GM19043 (cell line): ENCODE measurements around the gene DIAPH2.

ENCODE experiments used
- ATAC-seq: cut with Tn5 transposase; IDR thresholded peaks from one replicate; pipeline ENCODE4 v1.9.1; 2021; ENCODE audit warnings: low read depth; ENCODE audit not compliant: unreplicated experiment

Gene DIAPH2

DNA sequence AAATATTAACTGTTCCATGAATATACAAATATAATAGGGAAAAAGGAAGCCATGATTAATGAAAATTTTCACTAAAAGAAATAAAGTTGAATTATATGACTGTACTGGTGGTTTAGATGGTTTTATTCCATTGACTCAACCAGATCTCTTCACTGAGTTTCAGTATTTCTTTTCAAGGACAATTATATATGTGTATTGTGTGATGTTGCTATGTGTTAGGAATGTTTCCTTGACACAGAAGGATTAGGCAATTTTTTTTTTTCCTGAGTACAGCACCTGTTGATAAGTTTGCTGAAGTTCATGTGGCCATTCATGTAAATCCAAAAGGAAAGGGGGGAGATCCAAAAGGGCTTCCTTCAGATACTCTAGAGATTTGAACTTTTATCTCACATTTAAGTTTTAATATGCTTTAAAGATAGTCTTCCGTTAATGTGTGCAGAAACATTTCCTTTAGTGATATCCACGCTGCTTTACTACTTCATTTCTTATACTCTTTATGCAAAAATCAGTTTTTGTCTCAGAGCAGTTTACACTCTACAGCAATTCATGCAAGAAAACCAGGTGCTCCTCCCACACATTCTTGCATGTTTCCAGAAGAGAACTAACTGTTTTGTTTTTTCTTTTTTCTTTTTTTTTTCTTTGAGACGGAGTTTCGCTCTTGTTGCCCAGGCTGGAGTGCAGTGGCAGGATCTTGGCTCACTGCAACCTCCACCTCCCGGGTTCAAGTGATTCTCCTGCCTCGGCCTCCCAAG is 448.2 kb downstream of the DIAPH2 start:
- ATAC-seq, result no peak

DNA sequence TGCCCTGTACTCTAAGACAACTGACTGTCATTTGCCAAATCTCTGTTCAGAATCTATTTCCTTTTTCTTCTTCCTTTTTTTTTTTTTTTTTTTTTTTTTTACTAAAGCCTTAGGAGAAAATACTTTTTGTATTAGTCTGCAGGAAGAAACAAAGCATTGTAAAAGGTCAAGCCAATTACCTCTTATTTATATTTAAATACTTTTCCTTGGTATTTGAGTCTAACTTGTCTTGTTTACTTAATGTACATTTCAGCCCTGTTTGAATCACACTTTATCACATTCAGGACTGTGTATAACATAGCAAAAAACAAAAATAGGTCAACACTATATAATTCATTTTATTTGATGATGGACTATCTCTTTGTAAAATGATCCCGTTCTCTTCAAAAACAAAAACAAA is 461.3 kb downstream of the DIAPH2 start:
- ATAC-seq, result no peak

DNA sequence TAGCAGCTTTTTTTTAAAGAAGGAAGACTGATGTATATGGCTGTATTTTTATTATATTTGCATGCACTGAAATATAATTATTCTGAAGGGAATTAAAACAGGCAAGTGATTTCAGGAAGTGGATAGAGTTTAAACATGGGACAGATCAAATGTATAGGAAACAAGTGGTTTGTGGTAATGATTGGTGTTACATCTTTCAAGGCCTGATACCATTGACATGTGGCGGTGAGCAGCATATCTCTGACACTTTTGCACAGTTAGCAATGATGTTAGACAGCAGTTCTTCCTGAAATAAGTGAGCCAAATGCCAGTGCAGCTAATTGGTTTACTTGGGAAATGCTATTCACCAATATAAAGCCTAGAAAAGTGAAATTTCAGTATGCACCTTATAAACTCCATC is 471.2 kb downstream of the DIAPH2 start:
- ATAC-seq, result no peak

DNA sequence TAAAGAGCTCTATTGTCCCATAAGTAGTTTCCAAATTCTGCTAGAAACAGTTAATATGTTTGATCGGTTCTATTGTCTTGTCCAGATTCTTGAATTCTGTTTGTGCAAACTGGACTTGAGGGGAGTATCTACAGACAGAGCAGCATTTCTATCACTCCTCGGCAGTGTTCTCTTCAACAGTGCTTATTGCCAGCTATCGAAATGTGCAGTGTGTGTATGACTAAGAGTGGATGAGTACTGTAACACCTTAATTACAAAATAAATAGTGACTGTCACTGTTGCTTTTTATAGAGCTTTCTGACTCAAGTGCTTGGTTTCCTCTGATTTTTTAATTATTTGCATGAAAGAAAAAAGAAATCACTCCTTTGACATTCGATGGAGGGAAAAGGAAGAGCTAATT is 473.6 kb downstream of the DIAPH2 start:
- no peak for ATAC-seq

DNA sequence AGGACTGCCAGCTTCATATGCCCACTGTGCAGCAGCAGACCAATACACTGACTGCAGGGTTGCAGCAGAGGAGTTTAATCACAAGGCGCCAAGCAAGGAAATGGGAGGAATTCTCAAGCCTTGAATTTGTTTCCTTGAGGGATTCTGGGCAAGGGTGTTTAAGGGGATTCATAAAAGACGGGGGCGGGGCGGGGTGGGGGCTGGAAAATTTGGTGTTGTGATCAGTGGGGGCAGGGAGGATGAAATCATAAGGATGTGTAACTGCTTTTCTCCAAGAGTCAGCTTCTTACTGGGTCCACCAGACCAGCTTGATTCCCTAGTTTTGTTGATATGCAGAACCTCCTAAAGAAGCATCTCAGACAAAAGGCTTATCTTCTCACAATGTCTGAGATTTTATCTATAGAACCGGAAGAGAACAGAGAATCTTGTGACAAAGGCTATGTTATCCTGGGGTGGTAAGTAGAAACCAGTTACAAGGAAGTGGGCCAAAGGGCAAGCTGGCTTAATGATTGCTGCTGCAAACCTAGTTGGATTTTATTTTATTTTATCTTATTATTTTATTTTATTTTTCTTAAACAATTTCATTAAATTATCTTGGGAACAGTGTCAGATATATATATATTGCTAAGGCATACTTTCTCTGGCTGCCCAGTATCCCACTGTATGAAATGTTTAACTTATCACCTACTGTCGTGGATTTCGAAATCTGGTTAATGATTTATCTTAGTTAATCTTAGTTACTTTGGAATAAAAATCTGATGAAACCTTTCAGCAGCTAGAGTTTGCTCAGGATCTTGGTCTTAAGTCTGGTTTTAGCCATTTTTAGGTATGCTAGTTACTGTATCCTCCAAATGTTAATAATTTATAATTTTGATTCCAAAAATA is 475.5 kb downstream of the DIAPH2 start:
- no peak for ATAC-seq

DNA sequence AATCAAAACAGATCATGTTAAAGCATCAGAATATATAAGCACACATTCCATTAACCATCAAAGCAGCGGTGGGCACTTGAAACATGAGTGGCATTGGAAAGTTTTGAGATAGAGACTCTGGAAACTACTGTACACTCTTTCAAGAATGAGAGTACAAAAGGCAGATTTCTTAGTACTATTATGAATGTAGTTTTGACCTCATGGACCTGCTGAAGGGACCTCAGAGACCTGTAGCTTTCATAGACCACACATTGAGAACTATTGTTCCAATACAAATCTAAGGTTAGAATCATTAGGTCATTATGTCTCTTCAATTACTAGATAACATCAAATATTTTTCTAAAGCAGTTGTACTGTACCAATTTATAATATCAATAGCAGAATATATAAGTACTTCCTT is 482.7 kb downstream of the DIAPH2 start:
- no peak for ATAC-seq

DNA sequence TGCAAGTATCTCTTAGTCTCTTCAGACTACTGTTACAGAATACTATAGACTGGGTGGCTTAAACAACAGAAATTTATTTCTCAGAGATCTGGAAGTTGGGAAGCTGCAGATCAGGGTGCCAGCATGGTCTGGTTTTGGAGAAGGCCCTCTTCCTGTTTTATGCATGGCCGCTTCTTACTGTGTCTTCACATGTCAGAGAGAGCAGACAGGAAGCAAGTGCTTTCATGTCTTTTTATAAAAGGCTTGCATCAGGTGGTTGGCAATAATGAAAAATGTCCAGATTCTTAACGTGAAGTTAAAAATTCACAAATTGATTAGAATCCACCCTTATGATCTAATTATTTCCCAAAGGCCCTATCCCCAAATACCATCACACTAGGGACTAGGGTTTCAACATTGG is 484.0 kb downstream of the DIAPH2 start:
- ATAC-seq, result peak; percentile 88

DNA sequence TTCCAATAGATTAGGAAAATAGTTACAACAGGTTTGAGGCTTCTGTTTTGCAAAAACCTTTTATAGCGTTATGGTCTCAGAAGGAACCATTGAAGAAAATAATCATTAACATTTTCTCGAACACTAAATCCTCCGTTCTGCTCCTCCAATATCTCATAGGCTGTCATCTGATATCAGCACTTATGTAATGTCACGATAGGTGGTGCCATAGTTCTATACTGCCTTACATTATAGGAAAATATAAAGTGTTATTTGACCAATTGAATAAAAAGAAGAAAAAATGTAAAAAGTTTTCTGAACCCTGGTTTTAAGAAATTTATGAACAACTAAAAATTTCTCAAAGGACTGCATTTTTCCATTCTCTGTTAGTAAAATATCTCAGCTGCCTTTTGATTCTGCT is 490.5 kb downstream of the DIAPH2 start:
- ATAC-seq, result no peak

DNA sequence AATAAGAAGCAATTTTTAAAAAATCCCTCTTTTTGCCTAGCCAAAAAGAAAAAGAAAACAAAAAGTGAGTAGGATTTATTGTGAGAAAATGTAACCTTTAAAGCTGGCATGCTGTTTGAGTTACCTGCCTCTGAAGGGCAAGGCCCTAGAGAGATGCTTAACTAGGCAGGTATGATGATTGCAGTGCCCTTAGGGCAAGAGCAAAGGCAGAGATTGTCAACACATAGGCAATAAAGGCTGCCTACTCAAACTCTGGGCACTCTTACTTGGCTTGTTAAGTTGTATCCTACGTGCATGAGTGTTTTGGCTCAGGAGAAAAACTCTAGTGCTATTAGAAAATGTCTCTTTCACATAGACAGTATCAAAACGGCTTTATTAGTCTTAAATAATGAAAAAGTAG is 505.0 kb downstream of the DIAPH2 start:
- ATAC-seq, result no peak

DNA sequence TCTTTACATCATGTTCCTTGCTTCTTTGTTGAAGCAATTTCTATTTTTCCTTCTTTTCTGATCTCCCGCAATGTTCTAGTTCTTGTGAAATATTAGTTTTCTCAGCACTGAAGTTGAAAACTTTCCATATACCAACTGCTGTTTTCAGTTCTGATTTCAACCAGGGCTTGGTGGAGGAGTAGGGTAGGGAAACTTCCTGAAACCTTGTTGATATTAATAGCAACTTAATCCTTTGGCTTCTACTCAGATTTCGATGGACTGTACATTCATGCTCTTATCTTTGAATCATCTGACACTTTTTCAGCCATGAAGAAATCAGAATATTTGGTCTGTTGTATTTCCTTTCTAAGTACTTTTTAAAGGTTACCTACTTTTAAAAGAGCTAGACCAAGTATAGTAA is 514.9 kb downstream of the DIAPH2 start:
- no peak for ATAC-seq

DNA sequence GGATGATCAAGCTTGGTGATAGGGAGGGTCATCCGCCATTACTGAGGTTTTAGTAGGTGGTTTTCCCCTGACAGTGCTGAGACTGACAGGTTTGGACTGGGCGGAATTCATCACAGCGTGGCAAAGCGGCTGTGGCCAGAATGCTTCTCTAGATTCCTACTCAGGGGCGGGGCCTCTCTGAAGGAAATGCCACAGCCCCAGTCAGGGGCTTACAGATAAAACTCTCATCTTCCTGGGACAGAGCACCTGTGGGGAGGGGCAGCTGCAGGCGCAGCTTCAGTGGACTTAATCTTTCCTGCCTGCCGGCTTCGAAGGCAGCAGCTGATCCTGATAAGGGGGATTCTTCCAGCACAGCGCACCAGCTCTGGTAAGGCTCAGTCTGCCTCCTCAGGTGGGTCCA is 515.8 kb downstream of the DIAPH2 start:
- no peak for ATAC-seq

DNA sequence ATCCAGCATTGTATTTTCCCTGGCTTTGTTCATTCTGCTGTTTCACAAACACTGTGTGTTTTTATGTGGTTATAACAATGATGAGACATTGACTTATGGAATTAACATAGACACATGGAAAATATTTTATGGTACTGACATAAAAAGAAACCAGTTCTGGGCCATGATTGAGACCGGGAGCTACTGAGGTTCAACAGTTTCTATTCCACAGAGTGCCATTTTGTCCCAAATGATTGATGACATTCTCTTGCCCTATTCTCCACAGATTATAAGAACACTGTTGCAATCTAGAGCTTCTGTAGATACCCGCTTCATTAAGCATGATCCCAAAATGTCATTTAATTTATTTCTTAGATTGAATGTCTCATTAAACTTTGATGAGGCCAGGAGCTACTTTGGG is 525.9 kb downstream of the DIAPH2 start:
- ATAC-seq, result no peak

DNA sequence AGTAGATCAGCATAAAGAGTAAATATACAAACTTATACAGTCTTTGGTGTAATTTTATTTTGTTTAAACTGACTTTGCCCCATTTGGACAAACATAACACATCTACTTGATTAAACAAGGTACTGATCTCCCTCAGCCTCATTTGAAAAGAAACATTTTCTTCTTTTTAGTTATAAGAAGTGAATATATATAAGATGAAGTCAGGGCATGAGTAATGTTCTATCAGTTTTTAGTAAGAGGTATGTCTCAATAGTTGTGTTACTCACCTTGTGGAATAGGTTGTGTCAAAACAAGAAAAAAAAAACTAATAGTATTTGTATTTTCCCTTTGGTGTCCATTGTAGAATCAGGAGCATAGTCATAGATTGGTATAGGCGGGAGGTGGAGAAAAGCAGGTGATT is 526.4 kb downstream of the DIAPH2 start:
- ATAC-seq, result no peak

DNA sequence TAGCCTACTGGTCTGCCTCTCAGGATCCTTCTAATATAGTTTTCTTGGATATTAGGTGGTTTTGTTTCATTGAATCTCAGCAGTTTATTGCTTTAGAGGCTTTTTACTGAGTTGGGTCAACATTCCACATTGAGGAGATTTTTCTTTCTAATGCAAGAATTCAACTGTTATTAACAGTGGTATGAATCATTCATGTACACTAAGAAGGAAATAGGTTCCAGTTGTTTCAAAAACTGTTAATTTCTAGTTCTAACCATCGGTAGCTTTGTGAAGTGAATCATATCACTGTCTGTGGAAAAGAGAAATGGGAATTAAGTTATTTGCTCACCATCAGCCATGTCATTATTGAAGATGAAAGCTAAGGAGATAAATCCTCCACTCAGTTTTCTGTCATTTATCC is 530.5 kb downstream of the DIAPH2 start:
- ATAC-seq, result no peak

DNA sequence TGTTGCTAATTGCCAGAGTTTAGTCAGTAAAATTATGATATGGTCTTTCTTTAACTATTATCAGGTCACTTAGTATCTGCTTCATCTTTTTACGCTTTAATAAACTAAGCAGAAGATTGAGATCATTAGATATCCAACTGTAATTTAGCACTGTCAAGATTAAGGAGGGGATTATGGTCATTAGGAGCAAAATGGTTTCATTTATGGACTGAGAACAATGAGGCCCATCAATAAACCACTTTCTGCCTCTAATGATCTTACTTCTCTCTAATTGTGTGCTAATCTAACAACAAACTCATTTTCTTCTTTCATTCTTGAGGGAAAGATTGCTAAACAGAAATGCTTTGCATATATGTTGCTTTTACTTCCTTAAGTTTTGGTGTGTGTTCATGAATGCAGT is 539.5 kb downstream of the DIAPH2 start:
- ATAC-seq, result no peak

DNA sequence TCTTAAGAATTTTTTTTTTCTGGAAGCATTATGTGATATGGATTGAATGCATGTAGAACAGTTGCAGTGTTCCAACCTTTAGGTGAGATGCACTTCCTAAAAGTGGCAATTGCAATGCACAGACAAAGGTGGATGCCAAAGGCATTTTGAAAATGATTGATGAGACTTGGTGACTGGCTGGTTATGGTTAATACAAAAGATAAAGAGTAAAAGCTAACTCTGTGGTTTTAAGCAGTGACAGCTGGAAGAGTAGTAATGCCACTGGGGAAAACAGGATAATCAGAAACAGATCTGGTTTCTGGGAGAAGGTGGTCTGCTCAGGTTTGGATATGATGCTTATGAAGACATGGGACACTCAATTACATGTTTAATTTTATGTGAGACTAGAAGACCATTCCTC is 544.7 kb downstream of the DIAPH2 start:
- no peak for ATAC-seq

DNA sequence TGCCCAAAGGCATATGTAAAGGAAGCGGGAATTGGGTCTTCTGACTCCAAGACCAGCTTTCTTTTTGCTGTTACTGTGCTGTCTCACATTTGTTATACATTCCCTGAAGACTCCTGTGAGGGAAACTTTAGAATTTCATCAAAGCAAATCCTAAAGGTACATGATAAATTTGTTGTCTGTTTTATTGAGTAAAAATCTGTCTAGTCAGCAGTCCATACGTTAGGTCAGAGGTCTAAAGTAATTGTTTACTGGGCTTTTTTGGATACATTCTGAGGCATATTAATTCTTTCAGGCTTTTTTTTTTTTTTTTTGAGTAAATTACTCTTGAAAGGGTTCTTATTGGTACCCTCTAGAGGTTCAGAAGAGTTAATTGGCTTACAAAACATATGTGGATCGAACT is 546.3 kb downstream of the DIAPH2 start:
- no peak for ATAC-seq

DNA sequence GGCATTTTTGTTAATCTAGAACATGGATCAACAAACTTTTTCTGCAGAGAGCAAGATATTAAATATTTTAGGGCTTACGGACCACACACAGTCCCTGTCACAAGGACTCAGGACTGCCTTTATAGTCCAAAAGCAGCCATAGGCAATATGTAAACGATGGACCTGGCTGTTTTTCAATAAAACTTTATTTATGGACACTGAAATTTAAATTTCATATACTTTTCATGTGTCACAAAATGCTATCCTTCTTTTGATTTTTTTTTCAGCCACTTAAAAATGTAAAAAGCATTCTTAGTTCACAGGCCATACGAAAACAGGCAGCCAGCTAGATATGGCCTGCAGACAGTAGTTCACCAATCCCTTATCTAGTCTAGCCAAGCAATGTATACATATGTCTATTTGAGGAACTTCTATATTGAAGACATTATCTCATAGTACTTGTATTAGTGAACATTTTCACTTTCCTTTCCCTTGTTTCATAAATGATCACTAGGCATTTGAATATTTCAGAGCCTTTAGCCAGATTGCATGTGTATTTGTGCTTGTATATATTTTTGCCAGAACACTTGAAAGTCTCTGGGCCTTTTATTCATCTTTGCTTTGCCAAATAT is 549.9 kb downstream of the DIAPH2 start:
- ATAC-seq, result peak; percentile 99

DNA sequence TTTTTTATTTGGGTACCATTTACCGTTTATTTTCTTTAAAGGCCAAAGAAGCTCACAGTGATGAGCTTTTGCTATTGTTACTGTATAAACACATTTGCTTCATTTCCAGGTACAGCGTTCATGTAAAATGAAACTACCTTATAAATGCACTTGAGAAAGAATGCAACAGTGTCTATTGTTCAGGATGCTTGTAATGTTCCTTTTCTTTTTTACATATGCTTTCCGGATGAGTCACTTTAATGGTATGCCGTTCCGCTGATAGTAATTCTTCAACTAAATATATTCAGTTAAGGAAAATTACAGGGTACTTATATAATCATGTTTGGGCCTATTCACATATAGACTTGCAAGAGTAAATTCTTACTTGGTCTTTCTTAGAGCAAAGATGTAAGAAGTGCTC is 554.0 kb downstream of the DIAPH2 start:
- no peak for ATAC-seq

DNA sequence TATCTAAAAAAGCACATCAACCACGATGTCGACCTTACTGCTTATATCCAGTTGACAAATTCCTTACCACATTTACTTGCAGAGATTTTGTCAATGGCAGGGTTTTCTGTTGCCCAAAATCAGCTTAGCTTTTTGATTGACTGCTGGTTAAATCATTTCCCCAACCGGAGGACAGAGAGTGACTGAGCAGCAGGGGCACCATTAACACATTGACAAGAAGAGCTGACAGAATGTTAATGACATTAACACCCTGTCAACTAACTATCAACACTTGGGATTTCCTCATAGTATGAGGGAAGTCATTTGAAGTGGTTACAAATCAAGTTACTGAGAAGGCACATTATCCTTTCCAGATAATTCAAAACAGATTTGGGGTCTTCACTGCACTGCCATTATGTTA is 567.5 kb downstream of the DIAPH2 start:
- no peak for ATAC-seq

DNA sequence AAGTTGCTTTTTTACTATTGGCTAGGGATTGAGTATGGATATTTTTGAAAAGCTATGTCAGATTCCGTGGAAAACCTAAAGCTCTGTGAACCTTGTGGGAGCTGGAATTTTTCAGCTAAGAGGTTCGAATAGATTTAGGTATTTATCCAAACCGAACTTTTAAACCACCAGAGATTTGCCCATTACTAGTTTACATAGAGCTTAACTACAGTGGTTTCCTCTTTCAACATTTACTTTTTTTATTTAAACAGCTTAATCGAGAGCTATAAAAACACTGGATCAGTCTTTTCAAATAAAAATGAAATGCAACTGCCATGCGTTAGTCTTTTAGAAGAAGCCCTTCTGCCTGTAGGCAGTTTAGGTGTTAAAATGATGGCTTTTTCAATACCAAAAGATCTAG is 576.0 kb downstream of the DIAPH2 start:
- no peak for ATAC-seq
